Measurements from ENCODE around the gene SLC66A1.

Gene SLC66A1

GRCh38 chr1:19365721-19366120 lies 53.6 kb downstream of the SLC66A1 start:
- no peak for DNase-seq

- DNase-seq = no peak
Observed at GRCh38 chr1:19366599-19367536, 54.7 kb downstream of the SLC66A1 start.

DNA sequence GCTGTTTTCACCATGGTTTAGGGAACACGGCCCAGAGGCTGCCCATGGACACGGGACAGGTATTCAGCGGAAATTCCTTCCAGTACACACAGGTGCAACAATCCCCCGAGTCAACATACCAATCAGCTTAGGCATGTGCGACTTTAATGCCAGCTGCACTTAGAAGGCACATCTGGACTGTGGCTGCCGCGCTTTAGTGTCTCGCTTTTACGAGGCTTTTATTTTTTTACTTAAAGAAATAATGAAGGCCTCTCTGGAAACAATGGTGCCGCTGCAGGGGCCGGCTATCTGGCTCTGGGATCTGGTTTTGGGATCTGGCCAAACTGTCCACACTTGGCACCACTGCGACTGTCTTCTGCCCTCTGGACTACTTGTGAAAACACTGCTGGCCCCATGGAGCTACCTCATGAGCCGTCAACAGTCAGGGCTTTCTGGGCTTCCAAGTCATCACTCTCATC lies 55.5 kb downstream of the SLC66A1 start:
- DNase-seq = no peak

DNA sequence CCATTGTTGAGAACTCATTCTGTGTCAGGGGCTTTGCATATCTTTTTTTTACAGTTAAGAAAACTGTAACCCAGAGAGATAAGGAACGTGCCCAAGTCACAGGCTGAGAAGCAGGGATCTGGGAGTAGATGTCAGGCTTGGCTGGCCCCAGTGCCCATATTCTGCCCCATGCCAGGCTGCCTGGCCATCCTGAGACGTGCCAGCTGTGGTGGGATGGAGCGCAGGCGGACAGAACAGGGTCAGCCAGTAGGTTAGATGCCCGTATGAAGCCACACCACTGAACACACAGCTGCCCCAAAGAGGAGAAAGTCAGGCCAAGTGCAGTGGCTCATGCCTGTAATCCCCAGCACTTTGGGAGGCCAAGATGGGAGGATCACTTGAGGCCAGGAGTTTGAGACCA lies 55.9 kb downstream of the SLC66A1 start:
- no peak for DNase-seq

DNA sequence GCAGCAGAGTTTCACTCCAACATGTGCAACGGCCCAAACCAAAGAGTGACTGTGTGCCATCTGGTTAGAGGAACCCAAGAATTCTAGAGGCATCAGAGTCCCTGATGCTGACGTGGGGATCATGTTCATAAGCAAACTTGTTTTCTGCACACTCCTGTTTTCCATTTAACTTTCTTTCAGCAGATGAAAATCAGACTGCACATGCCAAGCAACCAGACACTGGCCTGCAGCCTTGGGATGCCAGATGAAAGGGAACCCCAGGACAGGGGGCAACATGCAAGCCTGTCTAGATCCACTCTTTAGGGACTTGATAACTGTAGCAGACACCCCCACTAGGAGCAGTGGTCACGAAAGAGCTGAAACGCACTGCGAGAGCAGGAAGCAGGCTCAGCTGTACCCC lies 56.8 kb downstream of the SLC66A1 start:
- DNase-seq = no peak

- no peak for DNase-seq
Observed at GRCh38 chr1:19369396-19370090, 57.4 kb downstream of the SLC66A1 start.

- DNase-seq = no peak
Observed at GRCh38 chr1:19370453-19371170, 58.5 kb downstream of the SLC66A1 start.

DNA sequence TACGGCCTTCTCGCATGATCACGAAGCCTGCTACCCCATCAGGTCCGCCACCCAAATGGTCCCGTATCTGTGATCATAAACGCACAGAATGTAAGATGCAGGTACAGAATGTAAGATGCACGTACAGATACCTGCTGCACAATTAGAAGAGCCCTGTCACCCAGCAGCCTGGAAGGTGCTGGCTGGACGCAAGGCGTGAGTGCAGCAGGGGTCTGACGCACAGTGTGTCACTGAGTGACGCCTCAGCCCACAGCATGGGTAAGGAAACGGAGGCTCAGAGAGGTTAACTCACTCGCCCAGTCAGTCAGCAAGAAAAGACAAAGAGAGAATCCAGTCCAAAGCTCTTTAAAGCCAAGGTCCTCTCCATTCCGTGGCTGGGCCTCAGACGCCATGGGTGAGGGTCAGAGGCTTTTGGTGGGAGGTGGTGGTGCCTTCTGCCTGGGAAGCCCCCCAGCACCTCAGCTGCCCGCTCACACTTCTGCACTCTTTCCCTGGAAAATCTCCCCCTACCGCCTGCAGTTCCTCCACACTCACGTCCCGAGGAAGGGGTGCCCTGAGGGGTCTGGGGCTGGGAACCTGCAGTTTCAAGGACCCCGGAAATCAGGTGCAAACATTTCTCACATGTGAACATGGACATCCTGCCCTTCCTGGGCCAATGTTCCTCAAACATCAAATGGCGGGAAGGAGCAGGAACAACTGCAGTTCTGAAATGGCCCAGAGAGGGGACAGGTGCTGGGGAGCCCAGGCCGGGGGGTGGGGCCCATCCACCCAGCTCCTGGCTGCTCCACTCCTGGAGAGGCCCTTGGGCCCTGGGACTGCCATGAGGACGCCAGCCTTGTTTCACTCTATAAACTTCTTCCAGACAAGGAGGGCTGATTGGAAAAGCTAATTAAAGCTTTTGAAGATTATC lies 59.4 kb downstream of the SLC66A1 start:
- no peak for DNase-seq

DNA sequence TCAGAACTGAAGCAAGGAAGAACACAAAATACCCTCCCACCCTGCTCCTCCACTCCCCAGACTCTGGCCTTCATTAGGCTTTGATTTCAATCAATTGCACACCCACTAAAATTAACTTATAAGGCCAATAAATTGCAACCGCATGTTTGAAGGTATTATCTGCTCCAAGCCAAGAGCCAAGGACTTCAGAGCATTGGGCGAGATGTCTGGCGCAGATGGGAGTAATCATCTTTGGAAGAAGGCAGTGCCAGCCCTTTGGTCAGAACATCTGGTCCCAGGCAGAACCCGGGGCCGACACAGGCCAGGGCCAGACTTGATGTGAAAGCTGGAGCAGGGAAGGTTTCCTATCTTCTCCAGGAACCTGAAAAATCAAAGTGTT lies 60.0 kb downstream of the SLC66A1 start:
- no peak for DNase-seq

DNA sequence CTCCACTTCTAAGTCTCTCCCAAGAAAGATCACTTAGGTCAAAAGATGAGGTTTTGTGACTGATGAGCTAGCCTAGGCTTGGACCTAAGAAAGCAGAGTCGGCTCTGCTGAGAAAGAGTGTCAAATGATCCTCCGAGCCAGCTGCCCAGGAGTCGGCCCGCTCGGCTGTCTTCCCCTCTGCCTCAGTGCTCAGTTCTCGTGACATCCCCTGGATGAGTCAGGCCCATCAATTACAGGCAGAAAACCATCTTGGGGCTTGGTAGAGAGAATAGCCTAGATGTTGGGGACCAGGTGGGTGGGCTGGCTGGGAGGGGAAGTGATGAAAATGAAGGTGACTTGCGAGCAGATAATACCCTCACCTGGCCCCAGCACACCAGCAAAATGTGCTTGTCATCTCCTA lies 60.5 kb downstream of the SLC66A1 start:
- no peak for DNase-seq

- no peak for DNase-seq
Observed at GRCh38 chr1:19373211-19374082, 61.3 kb downstream of the SLC66A1 start.

GRCh38 chr1:19374083-19374801 lies 62.1 kb downstream of the SLC66A1 start:
- peak in 1 of 2 donors; percentile 7 for DNase-seq

GRCh38 chr1:19374926-19375325 lies 62.8 kb downstream of the SLC66A1 start:
- DNase-seq = no peak

DNA sequence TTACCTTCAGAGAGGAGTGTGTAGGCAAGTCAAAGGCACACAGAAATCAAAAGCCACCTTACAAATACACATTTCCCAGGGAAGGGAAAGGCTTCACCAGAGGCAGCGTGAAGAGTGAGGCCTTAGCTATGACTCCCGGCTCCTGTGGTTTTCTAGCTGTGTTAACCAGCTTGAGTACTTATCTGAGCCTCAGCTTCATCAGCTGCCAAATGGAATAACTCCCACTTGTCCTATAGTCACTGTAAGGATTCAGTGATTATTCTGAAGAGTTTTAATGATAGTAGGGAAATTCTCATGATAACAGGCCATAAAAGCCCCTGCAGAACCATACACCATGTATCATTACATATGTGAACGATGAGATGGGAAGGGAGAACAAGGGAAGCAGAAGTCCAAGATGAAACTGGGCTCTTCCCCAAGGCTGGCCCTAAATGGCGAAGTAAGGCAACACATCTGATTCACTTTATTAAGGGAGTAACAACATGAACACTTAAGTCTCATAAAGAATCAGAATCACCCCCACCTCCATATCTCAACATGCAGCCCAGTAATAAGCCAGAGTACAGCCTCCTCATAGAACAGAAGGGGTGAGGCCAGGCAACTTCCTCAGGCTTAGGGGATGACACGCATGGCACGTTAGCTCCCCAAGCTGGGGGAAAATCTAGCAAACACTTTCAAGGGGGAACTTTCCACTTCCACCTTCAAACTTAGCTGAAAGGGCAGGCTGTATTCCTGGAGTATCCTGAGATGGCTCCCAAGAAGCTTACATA lies 63.7 kb downstream of the SLC66A1 start:
- no peak for DNase-seq

- DNase-seq = no peak
Observed at GRCh38 chr1:19376428-19377372, 64.6 kb downstream of the SLC66A1 start.

DNA sequence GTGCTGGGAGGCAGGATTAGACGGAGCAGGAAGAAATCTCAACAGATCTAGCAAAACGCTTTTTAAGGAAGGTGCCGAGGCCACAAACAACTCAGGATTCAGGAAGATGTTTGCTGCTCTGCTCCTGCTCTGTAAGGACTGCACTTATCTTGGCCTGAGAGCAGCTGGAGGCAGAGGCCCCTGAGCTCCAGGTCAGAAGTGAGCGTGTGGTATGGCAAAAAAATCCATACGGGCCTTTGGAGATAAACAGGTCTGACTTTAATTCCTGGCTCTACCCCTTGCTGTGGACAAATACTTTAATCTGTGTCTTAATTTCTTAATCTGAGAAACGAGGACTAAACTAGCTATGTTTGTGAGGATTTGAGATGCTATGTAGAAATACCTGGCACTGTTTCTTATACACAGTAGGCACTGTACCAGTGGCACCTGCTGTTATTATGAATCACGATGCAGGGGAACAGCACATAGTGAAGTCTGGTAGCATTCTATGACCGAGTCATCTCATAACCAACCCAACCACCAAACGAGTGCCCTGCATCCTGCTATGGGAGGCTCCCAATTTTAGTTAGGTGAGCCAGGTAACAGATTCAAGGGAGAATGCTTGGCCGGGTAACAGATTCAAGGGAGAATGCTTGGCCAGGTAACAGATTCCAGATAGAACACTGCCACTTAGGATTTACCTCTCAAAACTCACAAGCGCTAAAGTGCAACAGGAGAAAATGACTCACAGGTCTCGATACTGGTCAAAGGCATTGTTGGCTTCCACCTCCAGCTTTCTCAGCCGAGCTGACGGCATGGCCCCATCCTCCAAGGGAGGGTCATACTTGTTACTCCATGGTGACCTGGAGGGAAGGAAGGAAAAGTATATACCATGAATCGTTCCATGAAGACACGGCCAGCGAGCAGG lies 65.9 kb downstream of the SLC66A1 start:
- DNase-seq = no peak
